Activated T-helper 1 cell treated with Interleukin-2 at 50 U/mL for 16 hours (primary cell): Measurements from ENCODE around the gene GPR148.

Experiments used
- DNase-seq: peaks from one replicate; pipeline ENCODE4 v3.0.0-alpha.2; 2020; ENCODE audit warnings: low read depth

GPR148 gene

GRCh38 chr2:130749641-130750040 is 20.8 kb downstream of the GPR148 start:
- DNase-seq, result no peak

GRCh38 chr2:130754811-130755210 is 25.9 kb downstream of the GPR148 start:
- no peak for DNase-seq

DNA sequence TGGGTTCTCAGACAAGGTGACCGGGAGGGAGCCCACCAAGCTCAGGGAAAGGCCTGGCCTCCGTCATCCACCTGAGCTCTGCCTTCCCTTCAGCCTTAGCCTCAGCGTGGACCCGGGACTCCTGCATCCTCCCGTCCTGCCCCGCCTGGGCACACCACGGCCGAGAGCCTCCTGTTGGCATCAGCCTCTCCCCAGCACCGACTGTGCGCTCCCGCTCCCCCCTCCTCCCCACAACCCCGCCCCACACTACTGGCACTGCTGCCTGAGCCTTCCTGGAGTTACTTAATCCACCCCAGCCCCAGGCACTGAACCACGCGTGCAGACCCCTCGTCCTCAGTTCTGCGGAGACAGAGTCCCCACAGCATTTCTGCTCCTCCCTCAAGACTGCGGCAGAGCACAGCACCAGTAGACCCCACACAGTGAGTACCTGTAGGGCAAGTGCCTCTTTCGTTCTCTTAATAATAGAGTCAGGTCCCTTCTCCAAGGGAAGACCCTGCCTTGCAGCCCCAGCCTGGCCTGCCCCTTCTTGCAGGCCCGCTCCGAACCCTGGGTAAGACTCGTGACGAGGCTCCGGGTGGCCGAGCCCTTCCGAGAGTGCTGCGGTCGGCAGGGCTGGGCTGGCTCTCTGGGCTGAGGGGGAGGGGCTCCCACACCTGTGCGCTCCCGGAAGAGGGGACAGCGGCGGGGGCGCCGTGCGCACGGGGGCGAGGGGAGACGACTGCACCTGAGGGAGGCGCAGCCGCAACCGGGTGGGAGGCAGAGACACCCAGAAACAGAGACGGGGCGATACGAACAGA is 26.6 kb downstream of the GPR148 start, which contains the start of gene AMER3:
TSS of gene AMER3 (plus strand) at position 285 of the 797 bp plus-strand sequence. CDS start 6,533 bp downstream, outside the sequence.
- DNase-seq, result no peak

- no peak for DNase-seq
Observed at GRCh38 chr2:130756053-130756873, 27.4 kb downstream of the GPR148 start.

DNA sequence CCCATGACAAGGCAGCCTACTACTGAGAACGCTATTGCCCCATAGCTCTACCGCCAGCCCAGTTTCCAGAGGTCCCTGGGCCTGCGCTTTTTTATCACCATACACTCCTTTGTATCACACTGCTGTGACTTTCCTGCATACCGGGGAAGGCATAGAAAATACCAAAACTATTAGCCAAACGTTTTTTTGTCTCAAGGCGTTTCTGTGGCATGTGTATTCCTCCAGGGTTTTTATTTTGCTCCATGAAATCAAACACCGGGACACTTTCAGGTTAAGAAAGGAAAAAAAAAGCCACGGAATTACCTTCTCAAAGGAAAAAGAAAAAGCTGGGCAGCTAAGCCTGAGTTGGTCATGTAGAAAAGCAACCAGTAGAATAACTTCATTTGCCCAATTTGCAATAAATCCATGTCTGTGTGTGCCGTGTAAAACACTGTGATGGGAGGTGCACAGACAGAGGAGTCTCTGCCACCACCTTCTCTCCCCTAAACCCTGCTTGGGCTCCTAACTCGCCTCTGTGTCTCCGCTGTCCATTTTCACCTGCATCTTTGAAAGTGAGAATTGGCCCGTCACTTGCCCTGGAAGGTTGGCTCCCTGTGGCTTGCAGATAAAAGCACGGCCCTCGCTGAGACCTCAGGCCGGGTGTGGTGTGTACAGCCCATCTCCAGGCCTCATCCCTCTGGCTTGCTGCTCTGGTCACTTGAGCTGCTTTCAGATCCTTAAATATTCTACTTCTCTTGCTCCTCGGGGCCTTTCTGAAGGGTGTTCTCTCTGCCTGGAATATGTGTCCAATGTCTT is 28.2 kb downstream of the GPR148 start:
- no peak for DNase-seq

GRCh38 chr2:130759906-130760753 is 31.3 kb downstream of the GPR148 start:
- no peak for DNase-seq

GRCh38 chr2:130760754-130761751 is 32.2 kb downstream of the GPR148 start:
- no peak for DNase-seq

GRCh38 chr2:130762031-130762909 is 33.4 kb downstream of the GPR148 start:
- DNase-seq, result no peak

- no peak for DNase-seq
Observed at GRCh38 chr2:130762910-130763385, 34.1 kb downstream of the GPR148 start.

GRCh38 chr2:130763405-130763804 is 34.5 kb downstream of the GPR148 start:
- DNase-seq, result no peak

- no peak for DNase-seq
Observed at GRCh38 chr2:130764035-130764820, 35.4 kb downstream of the GPR148 start.

GRCh38 chr2:130764821-130765115 is 35.9 kb downstream of the GPR148 start:
- DNase-seq, result no peak

DNA sequence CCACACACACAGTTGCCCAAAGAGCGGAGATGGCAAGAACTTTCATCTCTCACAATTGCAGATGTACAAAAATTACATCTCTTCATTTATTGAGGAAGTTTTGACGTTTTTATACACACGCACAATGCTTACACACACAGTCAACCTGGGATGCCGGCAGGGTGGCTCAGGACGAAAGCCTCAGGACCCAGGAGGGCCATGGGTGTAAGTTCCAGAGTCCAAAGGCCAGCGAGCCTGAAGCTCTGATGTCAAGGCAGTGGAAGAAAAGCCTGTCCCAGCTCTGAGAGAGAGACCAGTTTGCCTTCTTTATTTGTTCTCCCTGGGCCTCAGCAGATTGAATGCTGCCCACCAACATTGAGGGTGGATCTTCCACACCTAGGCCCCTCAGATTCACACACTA is 36.6 kb downstream of the GPR148 start:
- no peak for DNase-seq

DNA sequence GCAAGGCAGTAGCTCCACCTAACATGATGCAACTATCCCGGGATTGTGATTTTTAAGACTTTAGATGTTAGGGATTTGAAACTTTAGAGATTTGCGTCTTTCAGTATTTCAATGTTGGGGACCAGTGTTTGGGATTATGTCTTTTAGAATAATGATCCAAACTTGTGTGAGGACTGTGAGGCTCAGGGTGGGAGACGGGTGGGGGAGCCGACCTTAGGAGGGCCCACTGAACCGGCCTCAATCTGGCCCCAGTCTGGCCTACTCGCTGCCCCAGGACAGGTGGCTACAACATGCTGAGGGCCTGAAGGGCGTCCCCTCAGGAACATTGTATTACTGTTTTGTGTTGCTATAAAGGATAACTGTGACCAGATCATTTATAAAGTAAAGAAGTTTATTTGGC is 37.2 kb downstream of the GPR148 start:
- DNase-seq, result no peak

DNA sequence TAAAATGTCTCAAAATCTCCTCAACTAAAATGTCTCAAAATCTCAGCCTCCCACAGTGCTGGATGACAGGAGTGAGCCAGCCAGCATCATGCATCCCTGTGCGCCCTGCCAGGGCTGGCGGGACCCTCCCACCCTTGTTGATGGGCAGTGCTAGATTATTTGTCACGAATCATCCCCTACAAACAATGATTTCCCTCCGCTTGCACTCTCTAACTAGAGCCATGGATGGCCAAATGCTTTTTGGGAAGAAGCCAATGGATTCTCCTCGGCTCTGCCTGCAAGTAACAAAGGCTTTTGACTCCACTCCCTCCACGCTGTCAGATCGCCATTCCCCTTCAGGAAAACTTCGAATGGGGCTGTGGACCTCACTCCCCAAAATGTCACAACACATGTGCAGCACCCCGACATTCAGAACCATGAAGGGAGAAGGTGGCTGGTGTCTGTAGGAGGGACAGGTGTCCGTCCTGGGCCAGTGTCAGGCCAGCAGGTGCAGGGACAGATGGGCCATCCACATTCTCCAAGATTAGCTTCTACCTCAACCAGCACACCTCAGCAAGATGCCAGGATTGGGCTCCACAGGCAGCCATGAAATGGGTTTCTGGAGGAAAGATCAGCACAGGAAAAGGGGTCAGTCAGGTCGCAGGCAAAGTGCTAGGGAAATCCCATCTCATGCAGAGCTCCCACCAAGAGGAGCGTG is 38.0 kb downstream of the GPR148 start:
- no peak for DNase-seq

- no peak for DNase-seq
Observed at GRCh38 chr2:130767408-130767775, 38.5 kb downstream of the GPR148 start.

DNA sequence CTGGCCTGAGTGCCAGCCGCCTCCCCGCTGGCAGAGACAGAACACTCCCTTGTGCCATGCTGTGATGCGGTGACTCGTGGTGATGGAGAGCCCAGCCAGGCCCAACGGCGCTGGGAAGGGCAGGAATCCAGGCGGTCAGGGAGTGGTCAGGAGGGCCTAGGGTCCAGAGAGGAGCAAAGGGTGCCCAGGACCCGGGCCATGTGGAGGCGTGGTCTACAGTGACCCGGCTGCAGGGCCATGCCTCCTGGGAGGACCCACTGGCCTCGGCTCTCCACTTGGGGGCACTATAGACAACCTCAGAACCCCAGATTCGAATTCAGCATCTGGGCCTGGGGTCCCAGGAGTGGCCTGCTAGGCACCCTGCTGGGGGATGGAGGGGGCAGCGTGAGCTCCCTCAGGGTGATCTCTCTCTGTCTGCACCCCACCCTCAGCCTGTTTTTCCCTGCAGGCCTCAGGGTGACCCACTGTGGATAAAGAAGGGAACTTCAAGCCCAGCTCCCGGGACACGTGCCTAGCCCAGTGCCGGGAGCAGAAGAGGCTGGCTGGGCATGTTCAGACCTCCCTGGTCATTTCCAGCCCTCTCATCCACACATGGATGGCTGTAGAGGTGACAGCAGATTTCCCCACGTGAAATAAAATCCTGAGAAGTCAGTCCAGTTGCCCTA is 39.5 kb downstream of the GPR148 start:
- no peak for DNase-seq
